ENCODE data around the gene NR2F2. TPM values are rescaled to one million over a fixed set of nuclear protein-coding genes. Genes with fewer than 3 reads are reported as not detected.

The NR2F2 gene
- polyA plus RNA-seq, 1 donor from 2014 or later = not detected

- Mint-ChIP-seq H3K4me3 (peak overlapping the region in 3 of 4 donors; percentile 27 to 65 (median 32)), H3K36me3 (peaks cover 2% of the 10 kb centered on the region), H3K4me1 (peaks cover 0 to 5% (median 5%) of the 10 kb centered on the region in 3 donors), H3K27me3 (peaks cover 58% of the 10 kb centered on the region), H3K9me3 (peaks cover 0 to 9% (median 0%) of the 10 kb centered on the region in 3 donors), H3K27ac (no peak overlapping the region)
Observed at GRCh38 chr15:96333131-96334016, 2.9 kb downstream of the NR2F2 start.

- Mint-ChIP-seq H3K27me3 (peaks cover 53% of the 10 kb centered on the region), H3K4me1 (peaks cover 0 to 5% (median 5%) of the 10 kb centered on the region in 3 donors), H3K4me3 (peak overlapping the region in 1 of 4 donors; percentile 37), H3K36me3 (peaks cover 2% of the 10 kb centered on the region), H3K9me3 (peaks cover 0 to 9% (median 0%) of the 10 kb centered on the region in 3 donors), H3K27ac (no peak overlapping the region)
Observed at GRCh38 chr15:96334017-96334704, 3.7 kb downstream of the NR2F2 start.

GRCh38 chr15:96334705-96335410, 4.4 kb downstream of the NR2F2 start:
- Mint-ChIP-seq H3K27me3 (peaks cover 50% of the 10 kb centered on the region), H3K27ac (no peak overlapping the region), H3K9me3 (peaks cover 0 to 5% (median 0%) of the 10 kb centered on the region in 3 donors), H3K4me3 (peak overlapping the region in 1 of 4 donors; percentile 8), H3K36me3 (peaks cover 2% of the 10 kb centered on the region), H3K4me1 (peaks cover 0 to 5% (median 4%) of the 10 kb centered on the region in 3 donors)

- Mint-ChIP-seq H3K9me3 (peaks cover 0 to 7% (median 2%) of the 10 kb centered on the region in 3 donors), H3K27me3 (peaks cover 52% of the 10 kb centered on the region), H3K36me3 (peaks cover 2% of the 10 kb centered on the region), H3K27ac (no peak overlapping the region), H3K4me3 (no peak overlapping the region), H3K4me1 (peaks cover 0 to 5% (median 2%) of the 10 kb centered on the region in 3 donors)
Observed at GRCh38 chr15:96335411-96336024, 5.0 kb downstream of the NR2F2 start.

- peaks cover 0 to 3% (median 2%) of the 10 kb centered on the region in 3 donors for H3K4me1 Mint-ChIP-seq
- H3K27me3 Mint-ChIP-seq = peaks cover 50% of the 10 kb centered on the region
- H3K36me3 Mint-ChIP-seq = peaks cover 2% of the 10 kb centered on the region
- no peak overlapping the region for H3K27ac Mint-ChIP-seq
- H3K9me3 Mint-ChIP-seq = peaks cover 0 to 4% (median 2%) of the 10 kb centered on the region in 3 donors
- no peak overlapping the region for H3K4me3 Mint-ChIP-seq
Observed at GRCh38 chr15:96336108-96336595, 5.7 kb downstream of the NR2F2 start.

GRCh38 chr15:96336596-96337364, 6.3 kb downstream of the NR2F2 start:
- Mint-ChIP-seq H3K27ac (no peak overlapping the region), H3K4me1 (peaks cover 0 to 5% (median 5%) of the 10 kb centered on the region in 3 donors), H3K4me3 (no peak overlapping the region), H3K9me3 (peaks cover 0 to 4% (median 2%) of the 10 kb centered on the region in 3 donors), H3K36me3 (peaks cover 2% of the 10 kb centered on the region), H3K27me3 (peaks cover 51% of the 10 kb centered on the region)

- H3K9me3 Mint-ChIP-seq = peaks cover 0 to 3% (median 2%) of the 10 kb centered on the region in 3 donors
- H3K27me3 Mint-ChIP-seq = peaks cover 54% of the 10 kb centered on the region
- peaks cover 1% of the 10 kb centered on the region for H3K36me3 Mint-ChIP-seq
- H3K27ac Mint-ChIP-seq = no peak overlapping the region
- H3K4me3 Mint-ChIP-seq = no peak overlapping the region
- H3K4me1 Mint-ChIP-seq = peaks cover 0 to 4% (median 4%) of the 10 kb centered on the region in 3 donors
Observed at GRCh38 chr15:96337365-96338023, 7.0 kb downstream of the NR2F2 start.

- peaks cover 56% of the 10 kb centered on the region for H3K27me3 Mint-ChIP-seq
- no peak overlapping the region for H3K4me3 Mint-ChIP-seq
- no peaks in the 10 kb centered on the region for H3K36me3 Mint-ChIP-seq
- peak overlapping the region in 1 of 3 donors; percentile 31 for H3K27ac Mint-ChIP-seq
- peaks cover 0 to 2% (median 2%) of the 10 kb centered on the region in 3 donors for H3K4me1 Mint-ChIP-seq
- H3K9me3 Mint-ChIP-seq = peaks cover 0 to 2% (median 2%) of the 10 kb centered on the region in 3 donors
Observed at GRCh38 chr15:96338074-96338765, 7.7 kb downstream of the NR2F2 start.

GRCh38 chr15:96338766-96339618, 8.5 kb downstream of the NR2F2 start:
- H3K27me3 Mint-ChIP-seq = peaks cover 57% of the 10 kb centered on the region
- H3K9me3 Mint-ChIP-seq = peaks cover 0 to 2% (median 2%) of the 10 kb centered on the region in 3 donors
- peaks cover 0 to 2% (median 2%) of the 10 kb centered on the region in 3 donors for H3K4me1 Mint-ChIP-seq
- H3K27ac Mint-ChIP-seq = peak overlapping the region in 1 of 3 donors; percentile 31
- no peaks in the 10 kb centered on the region for H3K36me3 Mint-ChIP-seq
- H3K4me3 Mint-ChIP-seq = no peak overlapping the region

GRCh38 chr15:96339619-96340347, 9.3 kb downstream of the NR2F2 start:
- Mint-ChIP-seq H3K27ac (peak overlapping the region in 1 of 3 donors; percentile 8), H3K27me3 (peaks cover 63% of the 10 kb centered on the region), H3K4me1 (peaks cover 0 to 2% (median 2%) of the 10 kb centered on the region in 3 donors), H3K36me3 (no peaks in the 10 kb centered on the region), H3K4me3 (no peak overlapping the region), H3K9me3 (peaks cover 0 to 2% (median 2%) of the 10 kb centered on the region in 3 donors)

- peak overlapping the region in 1 of 3 donors; percentile 50 for H3K27ac Mint-ChIP-seq
- H3K9me3 Mint-ChIP-seq = peaks cover 0 to 2% (median 2%) of the 10 kb centered on the region in 3 donors
- peaks cover 0 to 2% (median 2%) of the 10 kb centered on the region in 3 donors for H3K4me1 Mint-ChIP-seq
- no peaks in the 10 kb centered on the region for H3K36me3 Mint-ChIP-seq
- no peak overlapping the region for H3K4me3 Mint-ChIP-seq
- H3K27me3 Mint-ChIP-seq = peaks cover 63% of the 10 kb centered on the region
Observed at GRCh38 chr15:96340348-96340597, 9.8 kb downstream of the NR2F2 start.
